ENCODE data around the gene PRICKLE1.

The PRICKLE1 gene

DNA sequence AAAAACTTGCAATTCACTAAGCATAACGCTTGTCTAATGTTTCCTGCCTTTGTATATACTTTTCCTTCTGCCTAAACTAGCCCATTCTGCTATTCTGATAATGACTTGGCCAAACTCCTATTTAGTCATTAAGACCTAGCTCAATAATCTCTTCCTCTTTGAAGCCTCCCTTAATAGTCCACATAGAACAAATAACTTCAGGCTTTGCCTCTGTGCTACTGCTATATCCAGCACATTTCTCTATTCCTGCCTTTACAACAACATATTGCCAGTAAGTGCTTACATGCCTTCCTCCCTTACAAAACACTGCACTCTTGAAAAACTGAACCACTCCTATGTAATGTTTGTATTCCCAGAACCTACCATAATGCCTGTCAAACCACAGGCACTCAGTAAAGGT is 13.8 kb downstream of the PRICKLE1 start:
- H3K27ac ChIP-seq (ENCODE audit: low read length): no peak overlapping the region
- DNase-seq (ENCODE audit: low read depth, low spot score): no peak
- no CpG with 5 or more reads among the region's 1 CpG for WGBS (ENCODE audit: insufficient coverage, insufficient read length)

DNA sequence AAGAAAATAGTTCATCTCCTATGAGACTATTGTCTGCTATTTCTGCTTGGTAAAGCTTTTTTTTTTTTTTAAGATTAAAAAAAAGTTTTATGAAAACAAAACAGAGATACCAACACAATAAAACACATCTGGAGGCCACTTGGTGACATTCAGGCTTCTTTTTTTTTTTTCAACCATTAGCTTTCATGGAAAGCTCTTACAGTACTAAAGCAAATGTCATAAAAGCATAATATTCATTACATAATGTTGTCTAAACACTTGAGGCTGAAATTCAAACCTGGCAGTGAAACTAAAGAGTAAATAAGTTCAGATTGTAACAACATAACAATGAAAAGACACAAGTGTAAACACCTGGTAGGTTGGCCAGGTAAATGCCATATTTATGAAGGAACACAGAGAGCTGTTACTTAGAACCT is 14.7 kb downstream of the PRICKLE1 start:
- Histone ChIP-seq H3K27me3 (ENCODE audit: control insufficient read depth, insufficient read depth, low read length) (no peaks in the 10 kb centered on the region), H3K27ac (ENCODE audit: low read length) (no peak overlapping the region), H3K4me3 (ENCODE audit: low read length) (no peak overlapping the region), H3K4me1 (ENCODE audit: control insufficient read depth, insufficient read depth, low read length) (no peaks in the 10 kb centered on the region), H3K9me3 (ENCODE audit: control insufficient read depth, insufficient read depth, low read length) (no peaks in the 10 kb centered on the region), H3K36me3 (ENCODE audit: control insufficient read depth, insufficient read depth, low read length) (no peaks in the 10 kb centered on the region)
- no peak for DNase-seq (ENCODE audit: low read depth, low spot score)

More for the DNA sequence above, 13.8 kb downstream of the PRICKLE1 start:
- no peaks in the 10 kb centered on the region for H3K4me1 ChIP-seq (ENCODE audit: control insufficient read depth, insufficient read depth, low read length)
- H3K4me3 ChIP-seq (ENCODE audit: low read length): no peak overlapping the region
- no peaks in the 10 kb centered on the region for H3K27me3 ChIP-seq (ENCODE audit: control insufficient read depth, insufficient read depth, low read length)
- H3K36me3 ChIP-seq (ENCODE audit: control insufficient read depth, insufficient read depth, low read length): no peaks in the 10 kb centered on the region
- no peaks in the 10 kb centered on the region for H3K9me3 ChIP-seq (ENCODE audit: control insufficient read depth, insufficient read depth, low read length)

- WGBS (ENCODE audit: insufficient coverage, insufficient read length): no CpG with 5 or more reads among the region's 2 CpGs
- Histone ChIP-seq H3K9me3 (ENCODE audit: control insufficient read depth, insufficient read depth, low read length) (no peaks in the 10 kb centered on the region), H3K27ac (ENCODE audit: low read length) (no peak overlapping the region), H3K27me3 (ENCODE audit: control insufficient read depth, insufficient read depth, low read length) (no peaks in the 10 kb centered on the region), H3K36me3 (ENCODE audit: control insufficient read depth, insufficient read depth, low read length) (no peaks in the 10 kb centered on the region), H3K4me1 (ENCODE audit: control insufficient read depth, insufficient read depth, low read length) (no peaks in the 10 kb centered on the region), H3K4me3 (ENCODE audit: low read length) (no peak overlapping the region)
- no peak for DNase-seq (ENCODE audit: low read depth, low spot score)
These were observed 18.1 kb downstream of the PRICKLE1 start for GRCh38 chr12:42571327-42572009.

DNA sequence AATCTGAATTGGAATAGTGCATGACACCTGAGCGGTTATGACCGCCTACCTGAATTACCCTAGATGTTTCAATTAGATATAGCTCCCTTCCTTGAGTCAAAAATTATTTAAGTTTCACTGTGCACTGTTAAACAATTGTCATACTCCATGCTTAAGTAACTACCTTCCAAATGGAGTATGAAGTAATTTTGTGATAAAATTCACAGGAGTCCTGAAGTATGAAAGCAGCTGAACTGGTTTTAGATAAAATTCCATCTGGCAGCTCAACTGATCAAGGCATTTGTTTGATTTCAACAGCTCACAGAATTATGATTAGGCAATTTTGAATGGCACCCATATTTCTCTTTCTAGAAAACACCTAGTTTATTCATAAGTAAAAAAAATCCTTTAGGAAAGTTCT is 19.5 kb downstream of the PRICKLE1 start:
- H3K4me3 ChIP-seq (ENCODE audit: low read length): no peak overlapping the region
- no peaks in the 10 kb centered on the region for H3K36me3 ChIP-seq (ENCODE audit: control insufficient read depth, insufficient read depth, low read length)
- H3K4me1 ChIP-seq (ENCODE audit: control insufficient read depth, insufficient read depth, low read length): no peaks in the 10 kb centered on the region
- H3K27me3 ChIP-seq (ENCODE audit: control insufficient read depth, insufficient read depth, low read length): no peaks in the 10 kb centered on the region
- no peak overlapping the region for H3K27ac ChIP-seq (ENCODE audit: low read length)
- WGBS (ENCODE audit: insufficient coverage, insufficient read length): no CpG with 5 or more reads among the region's 2 CpGs
- no peaks in the 10 kb centered on the region for H3K9me3 ChIP-seq (ENCODE audit: control insufficient read depth, insufficient read depth, low read length)
- no peak for DNase-seq (ENCODE audit: low read depth, low spot score)

DNA sequence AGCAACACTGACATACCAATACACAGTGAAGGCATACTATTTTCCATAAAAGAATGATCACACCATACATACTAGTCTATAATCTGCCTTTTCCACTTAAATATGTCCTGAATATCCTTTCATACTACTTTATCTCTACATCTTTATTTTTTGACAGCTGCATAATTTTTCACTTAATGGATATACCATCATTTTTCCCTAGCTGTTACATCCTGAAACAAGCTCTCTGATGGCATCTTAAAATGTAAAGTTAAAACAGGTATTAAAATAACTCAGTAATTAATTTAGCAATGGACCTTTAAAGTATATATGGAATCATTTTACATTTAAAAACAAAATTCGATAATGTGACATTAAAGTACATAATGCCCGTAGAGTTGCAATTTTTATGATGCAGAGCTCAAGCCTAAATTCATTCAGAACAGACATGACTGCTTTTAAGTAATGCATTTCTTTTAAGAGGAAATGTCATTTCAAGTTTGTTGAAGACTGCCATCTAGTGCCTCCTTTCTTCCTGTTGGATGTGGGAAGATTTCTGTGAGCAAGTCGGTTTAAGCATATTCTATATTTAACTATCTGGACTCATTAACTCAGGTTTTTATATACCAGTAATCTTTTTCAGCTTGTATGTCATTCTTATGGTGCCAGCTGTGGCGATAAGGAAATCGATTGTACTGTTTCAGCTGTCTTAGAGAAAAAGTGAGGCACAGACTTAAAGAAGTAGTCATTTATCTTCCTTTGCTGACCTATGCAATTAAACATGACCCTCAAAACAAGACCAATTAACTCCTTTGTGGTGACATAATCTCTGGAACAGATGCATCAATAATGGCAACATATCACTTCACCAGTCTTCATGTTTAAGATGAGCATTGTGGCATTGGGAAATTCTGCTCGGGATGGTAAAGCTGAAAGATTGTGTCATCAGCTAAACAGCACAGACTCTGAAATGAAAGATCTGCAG is 20.3 kb downstream of the PRICKLE1 start:
- DNase-seq (ENCODE audit: low read depth, low spot score): no peak
- H3K4me1 ChIP-seq (ENCODE audit: control insufficient read depth, insufficient read depth, low read length): no peaks in the 10 kb centered on the region
- WGBS (ENCODE audit: insufficient coverage, insufficient read length): no CpG with 5 or more reads among the region's 6 CpGs

DNA sequence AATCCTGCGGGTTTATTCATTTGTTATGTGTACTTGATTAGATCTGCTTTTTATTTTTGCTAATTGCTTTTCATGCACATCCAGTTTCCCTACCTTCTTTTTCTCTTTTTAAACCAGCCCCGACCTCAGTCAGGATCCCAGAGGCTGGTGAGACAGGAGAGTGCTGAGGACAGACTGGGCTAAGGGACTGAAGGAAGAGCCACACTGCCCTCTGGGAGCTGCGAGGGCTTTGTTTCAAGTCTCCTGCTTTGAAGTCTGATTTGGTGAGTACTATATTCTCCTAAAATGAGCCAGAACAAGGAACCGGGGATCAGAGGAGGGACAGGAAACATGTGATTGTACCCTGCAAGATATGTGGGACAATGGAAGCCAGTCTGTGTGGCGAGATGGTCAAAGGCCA is 23.9 kb downstream of the PRICKLE1 start:
- DNase-seq (ENCODE audit: low read depth, low spot score): no peak
- H3K27ac ChIP-seq (ENCODE audit: low read length): no peak overlapping the region
- no CpG with 5 or more reads among the region's 5 CpGs for WGBS (ENCODE audit: insufficient coverage, insufficient read length)
- H3K4me3 ChIP-seq (ENCODE audit: low read length): no peak overlapping the region
- no peaks in the 10 kb centered on the region for H3K4me1 ChIP-seq (ENCODE audit: control insufficient read depth, insufficient read depth, low read length)
- H3K36me3 ChIP-seq (ENCODE audit: control insufficient read depth, insufficient read depth, low read length): no peaks in the 10 kb centered on the region
- no peaks in the 10 kb centered on the region for H3K9me3 ChIP-seq (ENCODE audit: control insufficient read depth, insufficient read depth, low read length)
- no peaks in the 10 kb centered on the region for H3K27me3 ChIP-seq (ENCODE audit: control insufficient read depth, insufficient read depth, low read length)

More for the DNA sequence above, 20.3 kb downstream of the PRICKLE1 start:
- no peaks in the 10 kb centered on the region for H3K9me3 ChIP-seq (ENCODE audit: control insufficient read depth, insufficient read depth, low read length)
- H3K27me3 ChIP-seq (ENCODE audit: control insufficient read depth, insufficient read depth, low read length): no peaks in the 10 kb centered on the region
- no peaks in the 10 kb centered on the region for H3K36me3 ChIP-seq (ENCODE audit: control insufficient read depth, insufficient read depth, low read length)
- no peak overlapping the region for H3K27ac ChIP-seq (ENCODE audit: low read length)
- H3K4me3 ChIP-seq (ENCODE audit: low read length): no peak overlapping the region

GRCh38 chr12:42564996-42565395 is 24.6 kb downstream of the PRICKLE1 start:
- WGBS (ENCODE audit: insufficient coverage, insufficient read length): no CpG with 5 or more reads among the region's 2 CpGs
- H3K36me3 ChIP-seq (ENCODE audit: control insufficient read depth, insufficient read depth, low read length): no peaks in the 10 kb centered on the region
- H3K4me3 ChIP-seq (ENCODE audit: low read length): no peak overlapping the region
- H3K9me3 ChIP-seq (ENCODE audit: control insufficient read depth, insufficient read depth, low read length): no peaks in the 10 kb centered on the region
- no peak overlapping the region for H3K27ac ChIP-seq (ENCODE audit: low read length)
- no peaks in the 10 kb centered on the region for H3K4me1 ChIP-seq (ENCODE audit: control insufficient read depth, insufficient read depth, low read length)
- DNase-seq (ENCODE audit: low read depth, low spot score): no peak
- H3K27me3 ChIP-seq (ENCODE audit: control insufficient read depth, insufficient read depth, low read length): no peaks in the 10 kb centered on the region

- Histone ChIP-seq H3K27ac (ENCODE audit: low read length) (no peak overlapping the region), H3K27me3 (ENCODE audit: control insufficient read depth, insufficient read depth, low read length) (no peaks in the 10 kb centered on the region), H3K9me3 (ENCODE audit: control insufficient read depth, insufficient read depth, low read length) (no peaks in the 10 kb centered on the region), H3K4me3 (ENCODE audit: low read length) (no peak overlapping the region), H3K4me1 (ENCODE audit: control insufficient read depth, insufficient read depth, low read length) (no peaks in the 10 kb centered on the region), H3K36me3 (ENCODE audit: control insufficient read depth, insufficient read depth, low read length) (no peaks in the 10 kb centered on the region)
- no peak for DNase-seq (ENCODE audit: low read depth, low spot score)
- WGBS (ENCODE audit: insufficient coverage, insufficient read length): no CpG with 5 or more reads among the region's 3 CpGs
These were observed 25.0 kb downstream of the PRICKLE1 start for GRCh38 chr12:42564556-42564955.

GRCh38 chr12:42560977-42561376 is 28.6 kb downstream of the PRICKLE1 start:
- Histone ChIP-seq H3K27me3 (ENCODE audit: control insufficient read depth, insufficient read depth, low read length) (no peaks in the 10 kb centered on the region), H3K27ac (ENCODE audit: low read length) (no peak overlapping the region), H3K4me3 (ENCODE audit: low read length) (no peak overlapping the region), H3K36me3 (ENCODE audit: control insufficient read depth, insufficient read depth, low read length) (no peaks in the 10 kb centered on the region), H3K9me3 (ENCODE audit: control insufficient read depth, insufficient read depth, low read length) (no peaks in the 10 kb centered on the region), H3K4me1 (ENCODE audit: control insufficient read depth, insufficient read depth, low read length) (no peaks in the 10 kb centered on the region)
- WGBS (ENCODE audit: insufficient coverage, insufficient read length): no CpG with 5 or more reads among the region's 1 CpG
- no peak for DNase-seq (ENCODE audit: low read depth, low spot score)

- Histone ChIP-seq H3K4me1 (ENCODE audit: control insufficient read depth, insufficient read depth, low read length) (no peaks in the 10 kb centered on the region), H3K4me3 (ENCODE audit: low read length) (no peak overlapping the region), H3K36me3 (ENCODE audit: control insufficient read depth, insufficient read depth, low read length) (no peaks in the 10 kb centered on the region), H3K27ac (ENCODE audit: low read length) (no peak overlapping the region), H3K27me3 (ENCODE audit: control insufficient read depth, insufficient read depth, low read length) (peaks cover 4% of the 10 kb centered on the region; the same call in 1 of the 2 replicates), H3K9me3 (ENCODE audit: control insufficient read depth, insufficient read depth, low read length) (no peaks in the 10 kb centered on the region)
- whole genome bisulfite sequencing (ENCODE audit: insufficient coverage, insufficient read length): no CpG with 5 or more reads among the region's 3 CpGs
- no peak for DNase-seq (ENCODE audit: low read depth, low spot score)
These were observed 31.9 kb downstream of the PRICKLE1 start for GRCh38 chr12:42557586-42558172.

Data from iPS DF 6.9 (cell line).